ENCODE measurements around the gene SPATC1L. TPM values are rescaled to one million over a fixed set of nuclear protein-coding genes. Genes with fewer than 3 reads are reported as not detected.
"Not testable (repeated sequence)": the region's sequence is repeated elsewhere in the genome, so short reads cannot be mapped to it uniquely, and the experiment has no call there.

The SPATC1L gene
- total and polyA plus RNA-seq, 7 donors = 1.9 to 6.0 (median 3.9) TPM

- Histone ChIP-seq H3K27ac (no peak overlapping the region), H3K36me3 (ENCODE audit: insufficient read depth in 1 of 2, low read depth in 1 of 2) (no peaks in the 10 kb centered on the region), H3K4me3 (no peak overlapping the region), H3K4me1 (no peaks in the 10 kb centered on the region), H3K9me3 (peaks cover 18% of the 10 kb centered on the region), H3K27me3 (ENCODE audit: insufficient read depth in 3 of 3, low read length in 2 of 3) (no peaks in the 10 kb centered on the region)
- DNase-seq (no peak), ATAC-seq (no peak)
- no peak for TF ChIP-seq CTCF (IDR thresholded peaks at IDR 0.05)
- WGBS, 3 donors = 89 to 92% (median 90%) methylated on average over 5 to 6 of the region's 6 CpGs
- intact Hi-C loops (cut with DNase I) = no loop called here
These were observed 11.3 kb downstream of the SPATC1L start for GRCh38 chr21:46172863-46173528.

- intact Hi-C loops (cut with DNase I) = no loop called here
- no peak for DNase-seq
- no peak overlapping the region for H3K4me3 ChIP-seq
These were observed 12.0 kb downstream of the SPATC1L start for GRCh38 chr21:46171996-46172862.

GRCh38 chr21:46171585-46171984 lies 12.7 kb downstream of the SPATC1L start:
- 20 to 36% (median 34%) methylated on average over 2 of the region's 2 CpGs for WGBS, 3 donors
- Histone ChIP-seq H3K4me3 (no peak overlapping the region), H3K9me3 (peaks cover 9% of the 10 kb centered on the region), H3K27me3 (ENCODE audit: insufficient read depth in 3 of 3, low read length in 2 of 3) (no peaks in the 10 kb centered on the region), H3K36me3 (ENCODE audit: insufficient read depth in 1 of 2, low read depth in 1 of 2) (no peaks in the 10 kb centered on the region), H3K4me1 (no peaks in the 10 kb centered on the region), H3K27ac (no peak overlapping the region)
- no peak for ATAC-seq
- no peak for DNase-seq
- TF ChIP-seq CTCF (IDR thresholded peaks at IDR 0.05) = no peak
- intact Hi-C loops (cut with DNase I) = no loop called here

More at GRCh38 chr21:46171996-46172862, 12.0 kb downstream of the SPATC1L start:
- Histone ChIP-seq H3K4me1 (no peaks in the 10 kb centered on the region), H3K9me3 (peaks cover 15% of the 10 kb centered on the region), H3K27ac (no peak overlapping the region), H3K36me3 (ENCODE audit: insufficient read depth in 1 of 2, low read depth in 1 of 2) (no peaks in the 10 kb centered on the region), H3K27me3 (ENCODE audit: insufficient read depth in 3 of 3, low read length in 2 of 3) (no peaks in the 10 kb centered on the region)
- ATAC-seq = no peak
- no peak for TF ChIP-seq CTCF (IDR thresholded peaks at IDR 0.05)
- WGBS, 3 donors = 86 to 89% (median 88%) methylated on average over 18 to 21 of the region's 21 CpGs

GRCh38 chr21:46170436-46171193 lies 13.6 kb downstream of the SPATC1L start:
- H3K9me3 ChIP-seq; H3K27me3 ChIP-seq (ENCODE audit: insufficient read depth in 3 of 3, low read length in 2 of 3); ATAC-seq; H3K36me3 ChIP-seq (ENCODE audit: insufficient read depth in 1 of 2, low read depth in 1 of 2); H3K4me3 ChIP-seq; H3K27ac ChIP-seq; DNase-seq; intact Hi-C loops (cut with DNase I); H3K4me1 ChIP-seq: not testable (repeated sequence)
- WGBS, 3 donors = 69 to 87% (median 85%) methylated on average over 1 of the region's 1 CpG

Measured in psoas muscle (tissue), 8 donors.